Colon (tissue), 2 donors: ENCODE data around the gene CNOT4.

Source experiments
- FAIRE-seq: peaks from 2 replicates; lab custom pipeline; 2012; peaks lifted over from hg19 to GRCh38; lab: Jason Lieb, UNC
- donor health status: control.
- donor health status: control.

CNOT4 gene

GRCh38 chr7:135392701-135393100, 117.2 kb downstream of the CNOT4 start:
- no peak for FAIRE-seq

- FAIRE-seq, result no peak
Observed at GRCh38 chr7:135391514-135391913, 118.4 kb downstream of the CNOT4 start.

GRCh38 chr7:135390829-135391228, 119.1 kb downstream of the CNOT4 start:
- no peak for FAIRE-seq

GRCh38 chr7:135389971-135390370, 119.9 kb downstream of the CNOT4 start:
- FAIRE-seq, result no peak

- no peak for FAIRE-seq
Observed at GRCh38 chr7:135388616-135389015, 121.3 kb downstream of the CNOT4 start.

- no peak for FAIRE-seq
Observed at GRCh38 chr7:135386776-135387175, 123.1 kb downstream of the CNOT4 start.

GRCh38 chr7:135386181-135386580, 123.7 kb downstream of the CNOT4 start:
- FAIRE-seq, result no peak

GRCh38 chr7:135385209-135385608, 124.7 kb downstream of the CNOT4 start:
- FAIRE-seq, result no peak

- no peak for FAIRE-seq
Observed at GRCh38 chr7:135383525-135384175, 126.3 kb downstream of the CNOT4 start.

GRCh38 chr7:135382173-135382572, 127.7 kb downstream of the CNOT4 start:
- no peak for FAIRE-seq

GRCh38 chr7:135381369-135381768, 128.5 kb downstream of the CNOT4 start:
- FAIRE-seq, result no peak

- no peak for FAIRE-seq
Observed at GRCh38 chr7:135380351-135380750, 129.6 kb downstream of the CNOT4 start.

- no peak for FAIRE-seq
Observed at GRCh38 chr7:135377171-135377570, 132.7 kb downstream of the CNOT4 start.

GRCh38 chr7:135375908-135376699, 133.8 kb downstream of the CNOT4 start:
- FAIRE-seq, result no peak

- no peak for FAIRE-seq
Observed at GRCh38 chr7:135374736-135375135, 135.2 kb downstream of the CNOT4 start.

GRCh38 chr7:135372222-135372621, 137.7 kb downstream of the CNOT4 start:
- no peak for FAIRE-seq

- FAIRE-seq, result no peak
Observed at GRCh38 chr7:135370656-135371055, 139.2 kb downstream of the CNOT4 start.

GRCh38 chr7:135369405-135369804, 140.5 kb downstream of the CNOT4 start:
- no peak for FAIRE-seq

GRCh38 chr7:135368416-135369186, 141.3 kb downstream of the CNOT4 start:
- FAIRE-seq, result no peak

- FAIRE-seq, result no peak
Observed at GRCh38 chr7:135366843-135367508, 142.9 kb downstream of the CNOT4 start.

- FAIRE-seq, result no peak
Observed at GRCh38 chr7:135365721-135366120, 144.2 kb downstream of the CNOT4 start.

GRCh38 chr7:135364206-135364605, 145.7 kb downstream of the CNOT4 start:
- FAIRE-seq, result no peak
